GM21367 (cell line): ENCODE data around the gene WWOX.

Experiments used
- ATAC-seq: cut with Tn5 transposase; IDR thresholded peaks from one replicate; pipeline ENCODE4 v1.9.1; 2021; ENCODE audit not compliant: unreplicated experiment

Gene WWOX

GRCh38 chr16:78386557-78387324 lies 287.3 kb downstream of the WWOX start:
- no peak for ATAC-seq

- ATAC-seq = no peak
These were observed 289.6 kb downstream of the WWOX start for GRCh38 chr16:78389009-78389498.

- ATAC-seq = no peak
These were observed 290.6 kb downstream of the WWOX start for GRCh38 chr16:78390092-78390491.

- no peak for ATAC-seq
These were observed 291.3 kb downstream of the WWOX start for GRCh38 chr16:78390508-78391324.

GRCh38 chr16:78392585-78393195 lies 293.2 kb downstream of the WWOX start:
- ATAC-seq = no peak

GRCh38 chr16:78395035-78395434 lies 295.6 kb downstream of the WWOX start:
- ATAC-seq = no peak

- no peak for ATAC-seq
These were observed 296.6 kb downstream of the WWOX start for GRCh38 chr16:78396046-78396445.

GRCh38 chr16:78396673-78397072 lies 297.2 kb downstream of the WWOX start:
- no peak for ATAC-seq

- no peak for ATAC-seq
These were observed 299.9 kb downstream of the WWOX start for GRCh38 chr16:78399384-78399783.

- no peak for ATAC-seq
These were observed 303.4 kb downstream of the WWOX start for GRCh38 chr16:78402833-78403232.

- ATAC-seq = no peak
These were observed 305.6 kb downstream of the WWOX start for GRCh38 chr16:78405040-78405439.

- no peak for ATAC-seq
These were observed 306.4 kb downstream of the WWOX start for GRCh38 chr16:78405833-78406232.

GRCh38 chr16:78407191-78407590 lies 307.7 kb downstream of the WWOX start:
- no peak for ATAC-seq

- no peak for ATAC-seq
These were observed 314.2 kb downstream of the WWOX start for GRCh38 chr16:78413651-78414050.

GRCh38 chr16:78415013-78415412 lies 315.6 kb downstream of the WWOX start:
- no peak for ATAC-seq

- ATAC-seq = no peak
These were observed 316.2 kb downstream of the WWOX start for GRCh38 chr16:78415669-78416068.

GRCh38 chr16:78416400-78416799 lies 316.9 kb downstream of the WWOX start:
- ATAC-seq = no peak

GRCh38 chr16:78421181-78421708 lies 321.8 kb downstream of the WWOX start:
- no peak for ATAC-seq

GRCh38 chr16:78425281-78425680 lies 325.8 kb downstream of the WWOX start:
- no peak for ATAC-seq

GRCh38 chr16:78425891-78426510 lies 326.5 kb downstream of the WWOX start:
- ATAC-seq = no peak

GRCh38 chr16:78428193-78428592 lies 328.7 kb downstream of the WWOX start:
- no peak for ATAC-seq
